ENCODE results near the gene PCDH1.
"Not testable (repeated sequence)": the region's sequence is repeated elsewhere in the genome, so short reads cannot be mapped to it uniquely, and the experiment has no call there.

The PCDH1 gene

GRCh38 chr5:141878186-141878710, at the start of gene PCDH1:
Gene PCDH1, minus strand, starts transcription at chr5:141878410. Its CDS starts 148 bp downstream, at chr5:141878262.
- peak; percentile 27 for DNase-seq (ENCODE audit: low spot score)

GRCh38 chr5:141926434-141926833, 48.2 kb upstream of the PCDH1 start:
- DNase-seq (ENCODE audit: low spot score): no peak

DNA sequence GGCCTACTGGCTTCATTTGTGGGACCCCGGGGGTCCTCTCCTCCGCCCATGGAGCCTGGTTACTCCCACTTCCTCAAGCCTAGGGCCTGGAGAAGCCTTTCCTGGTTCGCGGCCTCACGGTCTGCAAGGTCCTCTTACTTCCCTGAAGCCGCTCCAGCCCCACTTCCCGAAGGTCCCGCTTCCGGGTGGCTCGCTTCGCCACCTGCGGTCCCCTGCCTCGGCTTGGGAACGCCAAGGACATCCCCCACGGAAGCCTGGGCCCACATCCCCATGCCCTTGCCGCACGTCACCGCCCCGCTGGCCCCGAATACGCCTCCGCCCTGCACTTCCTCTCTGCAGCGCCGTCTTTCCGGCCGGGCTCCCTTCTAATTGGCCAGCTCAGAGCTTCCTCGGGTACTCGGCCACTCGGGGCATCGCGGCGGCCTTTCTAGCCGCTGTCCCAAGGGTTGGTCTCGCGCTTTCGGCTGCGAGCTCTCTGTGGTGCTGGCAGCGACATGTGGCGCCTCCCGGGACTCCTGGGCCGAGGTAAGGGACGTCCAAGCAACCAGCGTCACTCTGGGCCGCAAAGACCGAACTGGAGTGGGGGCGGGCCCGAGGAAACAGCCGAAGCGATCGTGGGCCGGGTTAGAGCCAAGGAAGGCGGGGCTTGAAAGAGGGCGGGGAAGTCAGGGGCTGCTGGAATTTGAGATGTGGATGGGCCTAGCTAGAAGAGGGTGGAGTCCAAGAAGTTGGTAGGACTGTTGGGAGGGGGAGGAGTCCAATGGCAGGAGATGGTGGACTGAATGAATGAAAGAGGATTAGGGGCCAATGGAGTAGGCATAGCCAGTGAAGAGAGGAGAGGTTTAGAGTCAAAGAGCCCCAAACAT, 45.5 kb upstream of the PCDH1 start, which contains the start of gene DELE1:
DELE1 (plus strand) TSS at position 424 of the 866 bp plus-strand sequence; CDS start at position 495, 71 bp downstream.
- peak; percentile 97 for DNase-seq (ENCODE audit: low spot score)

GRCh38 chr5:141922827-141923447, 44.7 kb upstream of the PCDH1 start:
- not testable (repeated sequence) for DNase-seq (ENCODE audit: low spot score)

DNA sequence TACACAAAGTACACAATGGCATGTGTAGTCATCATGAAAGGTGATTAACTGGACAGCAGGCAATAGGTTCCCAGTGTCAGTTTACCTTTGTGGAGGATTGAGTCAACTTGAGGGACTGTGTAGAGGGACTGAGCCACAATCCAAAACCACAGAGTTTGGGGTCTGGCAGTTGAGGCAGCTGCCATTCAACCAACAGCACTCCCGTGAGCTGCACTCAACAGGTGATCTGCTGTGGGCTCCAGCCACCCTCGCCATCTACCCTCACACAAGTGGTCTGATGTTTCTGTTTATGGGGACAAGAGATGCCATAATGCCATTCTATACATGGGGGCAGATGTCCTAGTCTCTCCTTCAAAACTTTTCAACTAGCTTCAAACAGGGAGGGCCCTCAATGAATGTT, 42.6 kb upstream of the PCDH1 start:
- no peak for DNase-seq (ENCODE audit: low spot score)

- DNase-seq (ENCODE audit: low spot score): no peak
These were observed 41.3 kb upstream of the PCDH1 start for GRCh38 chr5:141919218-141920119.

GRCh38 chr5:141917760-141918159, 39.5 kb upstream of the PCDH1 start:
- no peak for DNase-seq (ENCODE audit: low spot score)

DNA sequence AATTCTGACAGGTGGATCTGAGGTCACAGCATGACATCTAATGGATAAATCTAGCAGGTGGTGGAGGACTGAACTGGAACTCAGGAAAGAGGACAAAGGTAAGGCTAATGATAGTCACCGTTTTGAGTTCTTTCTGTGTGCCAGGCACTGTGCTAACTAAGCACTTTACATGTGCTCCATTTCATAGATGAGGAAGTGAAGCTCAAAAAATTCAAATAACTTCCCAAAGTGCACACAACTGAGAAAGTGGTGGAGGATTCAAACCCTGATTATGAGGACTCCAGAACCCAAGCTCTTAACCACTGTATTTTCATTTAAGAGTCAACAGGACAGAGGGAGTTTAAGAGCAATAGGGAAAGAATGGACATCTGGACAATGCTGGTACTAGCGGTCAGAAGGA, 38.3 kb upstream of the PCDH1 start:
- DNase-seq (ENCODE audit: low spot score): no peak

DNA sequence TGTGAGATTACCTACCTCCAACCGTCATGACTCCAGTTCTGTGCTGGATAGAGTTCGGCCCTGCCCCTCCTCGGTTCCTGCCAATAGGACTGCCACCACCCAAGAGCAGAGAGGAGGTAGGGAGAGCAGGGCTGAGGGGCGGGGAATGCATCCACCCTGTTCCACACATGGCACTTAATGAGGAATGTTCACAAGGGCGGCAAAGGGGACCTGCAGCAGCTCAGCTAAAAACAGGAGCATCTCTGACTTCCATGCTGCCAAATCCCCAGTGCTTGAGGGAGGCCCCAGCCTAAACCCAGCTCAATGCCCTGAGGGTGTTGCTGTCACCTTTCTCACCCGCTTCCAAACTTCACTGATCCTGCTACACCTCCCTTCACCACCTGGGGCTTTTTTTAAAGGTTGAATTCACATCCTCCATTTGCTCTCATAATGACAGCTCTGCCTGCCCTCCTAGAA, 37.7 kb upstream of the PCDH1 start:
- DNase-seq (ENCODE audit: low spot score): no peak

GRCh38 chr5:141914797-141915196, 36.6 kb upstream of the PCDH1 start:
- no peak for DNase-seq (ENCODE audit: low spot score)

- no peak for DNase-seq (ENCODE audit: low spot score)
These were observed 36.1 kb upstream of the PCDH1 start for GRCh38 chr5:141914199-141914743.

DNA sequence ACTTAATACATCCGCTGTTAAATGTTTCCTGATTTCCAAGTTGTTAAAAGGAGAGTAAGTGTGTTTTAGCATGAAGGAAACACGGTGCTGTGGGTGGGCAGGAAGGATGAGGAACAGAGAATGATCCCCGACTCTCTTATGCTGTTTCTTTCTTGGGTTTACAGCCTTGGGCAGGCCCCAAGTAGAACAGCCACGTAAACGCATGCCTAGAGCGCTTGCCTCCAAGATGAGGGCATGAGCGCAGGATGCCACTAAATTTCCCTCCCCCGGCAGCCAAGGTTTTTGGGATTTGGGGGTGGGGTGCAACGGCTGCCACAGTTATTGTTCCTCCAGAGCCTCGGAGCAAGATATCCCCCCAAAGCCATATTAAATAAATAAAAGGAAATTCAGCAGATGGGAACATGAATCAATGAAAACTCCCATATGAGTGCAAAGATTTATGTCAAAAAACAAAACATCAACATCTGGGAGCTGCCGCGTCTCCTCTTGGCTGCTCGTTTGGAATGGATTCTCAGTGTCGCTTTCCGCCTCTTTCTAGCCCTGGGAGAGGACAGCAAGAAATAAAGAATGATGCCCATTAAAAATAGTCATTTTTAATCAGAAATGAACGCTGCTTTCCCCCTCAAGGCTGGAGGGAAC, 35.5 kb upstream of the PCDH1 start:
- no peak for DNase-seq (ENCODE audit: low spot score)

GRCh38 chr5:141910271-141910673, 32.1 kb upstream of the PCDH1 start:
- DNase-seq (ENCODE audit: low spot score): no peak

DNA sequence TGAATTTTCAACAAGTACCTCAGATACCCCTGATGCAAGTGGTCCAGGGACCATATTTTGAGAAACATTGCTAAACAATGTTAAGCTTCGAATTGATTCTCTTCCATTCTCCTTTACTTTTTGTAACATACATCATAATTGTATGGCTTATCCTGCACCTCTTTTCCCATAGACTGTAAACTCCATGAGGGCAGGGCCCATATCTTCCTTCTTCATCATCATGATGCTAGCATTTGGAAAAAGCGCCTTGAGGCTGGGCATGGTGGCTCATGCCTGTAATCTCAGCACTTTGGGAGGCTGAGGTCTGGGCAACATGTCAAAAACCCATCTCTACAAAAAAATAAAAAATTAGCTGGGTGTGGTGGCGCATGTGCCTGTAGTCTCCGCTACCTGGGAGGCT, 31.0 kb upstream of the PCDH1 start:
- no peak for DNase-seq (ENCODE audit: low spot score)

- DNase-seq (ENCODE audit: low spot score): no peak
These were observed 30.6 kb upstream of the PCDH1 start for GRCh38 chr5:141908796-141909195.

DNA sequence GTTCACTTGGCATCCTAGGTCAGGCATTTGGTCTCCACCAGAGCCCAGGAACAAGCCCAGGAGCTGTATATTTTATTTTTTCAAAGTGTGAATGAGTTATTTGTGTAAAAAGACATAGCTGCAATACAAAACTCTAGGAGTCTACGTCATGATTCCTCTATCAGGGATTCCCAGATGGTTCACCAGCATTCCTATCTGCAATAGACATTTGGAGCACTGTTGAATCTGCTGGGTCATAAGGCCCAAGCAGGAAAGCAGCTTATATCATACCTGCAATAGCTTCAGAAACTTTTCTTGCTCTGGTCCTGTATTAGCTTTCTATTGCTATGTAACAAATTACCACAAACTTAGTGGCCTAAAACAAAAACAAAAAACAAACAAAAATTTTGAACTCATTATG, 28.8 kb upstream of the PCDH1 start:
- no peak for DNase-seq (ENCODE audit: low spot score)

- DNase-seq (ENCODE audit: low spot score): no peak
These were observed 28.3 kb upstream of the PCDH1 start for GRCh38 chr5:141906517-141906916.

- no peak for DNase-seq (ENCODE audit: low spot score)
These were observed 26.3 kb upstream of the PCDH1 start for GRCh38 chr5:141904551-141904950.

GRCh38 chr5:141903261-141903660, 25.1 kb upstream of the PCDH1 start:
- DNase-seq (ENCODE audit: low spot score): no peak

- no peak for DNase-seq (ENCODE audit: low spot score)
These were observed 24.0 kb upstream of the PCDH1 start for GRCh38 chr5:141902015-141902814.
